NCI-H2196 treated with DMSO at 0.1 percent for 48 hours (cell line): ENCODE data around the gene DNM1.

ENCODE experiments used
- DNase-seq: peaks from one replicate; lab custom pipeline; 2025; ENCODE audit not compliant: unreplicated experiment; lab: John Stamatoyannopoulos, UW

DNM1 gene

DNA sequence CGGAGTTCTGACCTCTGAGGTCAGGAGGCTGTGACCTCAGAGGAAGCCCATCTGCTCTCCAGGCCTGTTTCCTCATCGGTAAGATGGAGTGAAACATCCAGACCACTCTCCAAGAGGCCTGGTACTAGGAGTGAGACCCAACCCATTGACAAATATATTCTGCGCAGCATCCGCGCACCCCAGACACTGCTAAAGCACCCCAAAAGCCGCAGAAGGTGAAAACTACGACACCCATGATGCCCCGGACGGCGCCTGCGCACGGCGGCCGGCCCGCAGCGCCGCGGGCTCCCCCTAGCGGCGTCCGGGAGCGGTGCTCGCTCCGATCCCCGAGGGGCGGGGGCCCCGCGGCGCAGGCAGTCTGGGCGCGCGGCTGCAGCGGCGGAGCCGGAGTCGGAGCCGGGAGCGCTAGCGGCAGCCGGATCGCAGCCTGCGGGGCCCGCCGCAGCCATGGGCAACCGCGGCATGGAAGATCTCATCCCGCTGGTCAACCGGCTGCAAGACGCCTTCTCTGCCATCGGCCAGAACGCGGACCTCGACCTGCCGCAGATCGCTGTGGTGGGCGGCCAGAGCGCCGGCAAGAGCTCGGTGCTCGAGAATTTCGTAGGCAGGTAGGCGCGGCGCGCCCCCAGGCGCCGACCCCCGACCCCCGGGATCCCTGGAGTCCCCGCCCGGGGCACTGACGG, at the start of gene DNM1:
DNM1 (plus strand) TSS at position 356 of the 683 bp plus-strand sequence; CDS start at position 448, 92 bp downstream.
- DNase-seq: peak; percentile 54

GRCh38 chr9:128153947-128154695, 49.1 kb upstream of the DNM1 start:
- no peak for DNase-seq

- DNase-seq: no peak
Measured at GRCh38 chr9:128155736-128156500, 47.3 kb upstream of the DNM1 start.

- DNase-seq: no peak
Measured at GRCh38 chr9:128159522-128159783, 43.7 kb upstream of the DNM1 start.

GRCh38 chr9:128159784-128160602, 43.2 kb upstream of the DNM1 start, which contains the start of gene BBLN:
Gene BBLN, plus strand, starts transcription at chr9:128160265. Its CDS starts 143 bp downstream, at chr9:128160408.
- peak; percentile 85 for DNase-seq

DNA sequence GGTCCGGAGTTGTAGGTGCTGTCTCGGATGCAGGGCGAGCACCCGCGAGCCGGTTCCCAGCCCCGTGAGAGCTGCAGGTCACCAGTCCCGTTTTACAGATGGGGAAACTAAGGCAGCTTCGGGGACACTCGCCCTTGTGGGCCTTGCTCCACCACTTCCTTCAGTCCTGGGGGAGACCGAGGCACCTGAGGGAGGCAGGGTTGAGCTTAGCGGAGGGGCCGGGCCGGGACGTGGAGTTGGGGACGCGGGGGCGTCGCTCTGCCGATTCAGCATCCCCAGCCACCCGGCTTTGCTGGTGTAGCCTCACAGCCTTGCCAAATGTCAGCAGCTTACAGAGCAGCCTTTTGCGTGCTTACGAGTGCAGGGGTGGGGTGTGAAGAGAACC, 42.6 kb upstream of the DNM1 start:
- no peak for DNase-seq

GRCh38 chr9:128161215-128161902, 41.8 kb upstream of the DNM1 start:
- no peak for DNase-seq

DNA sequence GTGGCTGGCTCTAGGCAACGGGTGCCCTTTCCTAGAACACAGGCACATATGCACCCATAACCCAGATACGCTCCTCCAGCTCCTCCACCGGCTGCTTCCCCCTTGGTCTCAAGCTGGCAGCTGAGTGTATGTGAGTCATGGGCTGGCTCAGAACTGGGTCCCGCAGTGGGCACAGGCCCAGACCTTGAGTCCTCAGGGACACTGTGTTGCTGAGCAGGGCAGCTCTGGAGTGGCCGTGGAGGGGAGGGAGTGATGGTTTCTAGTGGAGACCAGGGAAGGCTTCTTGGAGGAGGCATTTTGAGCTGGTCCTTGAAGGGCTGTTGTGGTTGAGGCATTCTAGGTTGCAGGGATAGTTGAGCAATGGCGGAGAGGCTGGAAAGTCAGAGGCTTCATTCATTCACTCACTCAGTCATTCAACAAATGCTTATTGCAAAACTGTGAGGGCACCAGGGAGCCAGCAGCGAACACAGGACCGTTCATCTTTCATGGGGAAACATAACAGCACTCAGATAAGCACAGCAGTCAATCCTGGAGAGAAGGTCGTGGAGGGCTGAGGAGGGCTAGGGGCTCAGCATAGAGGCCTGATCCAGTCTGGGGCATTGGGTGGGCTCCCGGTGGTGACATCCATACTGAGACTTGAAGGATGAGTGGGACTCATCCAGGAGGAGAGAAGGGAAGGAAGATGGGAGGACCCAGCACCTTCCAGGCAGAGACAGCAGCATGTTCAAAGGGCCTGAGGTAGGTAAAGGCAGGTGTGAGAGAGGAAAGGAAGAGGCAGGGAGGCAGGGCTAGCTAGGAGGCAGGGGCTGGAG, 40.8 kb upstream of the DNM1 start:
- no peak for DNase-seq

DNA sequence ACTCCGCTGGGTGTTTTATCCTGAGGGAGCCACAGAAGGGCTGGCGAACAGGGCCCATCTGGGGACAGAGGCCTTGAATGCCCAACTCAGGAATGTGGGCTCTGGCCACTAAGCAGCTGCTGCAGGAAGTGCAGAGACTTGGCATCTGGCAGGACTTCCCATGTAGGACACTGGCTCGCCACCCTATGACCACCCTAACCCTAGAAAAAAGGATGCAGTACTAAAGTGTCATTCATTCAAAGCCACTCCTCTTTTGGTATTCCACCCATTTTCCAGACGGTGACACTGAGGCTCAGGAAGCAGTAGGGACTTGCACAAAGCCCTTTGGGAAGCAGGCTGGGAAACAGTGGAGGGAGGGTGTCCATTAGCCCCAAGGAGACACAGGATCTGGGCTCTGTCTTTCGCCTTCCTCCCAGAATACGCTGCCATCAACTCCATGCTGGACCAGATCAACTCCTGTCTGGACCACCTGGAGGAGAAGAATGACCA, 40.1 kb upstream of the DNM1 start:
- no peak for DNase-seq

- no peak for DNase-seq
Measured at GRCh38 chr9:128163523-128164306, 39.5 kb upstream of the DNM1 start.

DNA sequence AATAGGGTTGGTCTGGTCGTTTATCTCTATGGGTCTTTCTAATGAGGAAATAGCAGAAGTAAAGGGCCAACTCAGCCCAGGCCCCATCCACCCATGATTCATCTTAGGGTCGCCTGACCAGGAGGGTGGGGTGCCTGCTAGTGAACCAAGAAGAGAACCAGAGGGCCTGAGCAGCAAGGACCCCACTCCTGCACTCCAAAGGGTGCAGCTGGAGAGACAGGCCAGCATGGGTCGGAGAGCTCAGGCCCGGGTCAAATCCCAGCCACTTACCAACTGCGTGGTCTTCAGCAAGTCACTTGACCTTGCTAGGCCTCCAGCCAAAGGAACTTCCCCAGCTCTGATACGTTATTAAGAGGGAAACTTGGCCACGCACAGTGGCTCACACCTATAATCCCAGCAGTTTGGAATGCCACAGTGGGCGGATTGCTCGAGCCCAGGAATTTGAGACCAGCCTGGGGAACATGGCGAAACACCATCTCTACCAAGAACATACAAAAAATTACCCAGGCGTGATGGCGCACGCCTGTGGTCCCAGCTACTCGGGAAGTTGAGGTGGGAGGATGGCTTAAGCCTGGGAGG, 38.8 kb upstream of the DNM1 start:
- DNase-seq: no peak

- no peak for DNase-seq
Measured at GRCh38 chr9:128166169-128166568, 37.0 kb upstream of the DNM1 start.

- no peak for DNase-seq
Measured at GRCh38 chr9:128167209-128167608, 36.0 kb upstream of the DNM1 start.

- DNase-seq: no peak
Measured at GRCh38 chr9:128168731-128169308, 34.4 kb upstream of the DNM1 start.

- DNase-seq: no peak
Measured at GRCh38 chr9:128169492-128169891, 33.7 kb upstream of the DNM1 start.

DNA sequence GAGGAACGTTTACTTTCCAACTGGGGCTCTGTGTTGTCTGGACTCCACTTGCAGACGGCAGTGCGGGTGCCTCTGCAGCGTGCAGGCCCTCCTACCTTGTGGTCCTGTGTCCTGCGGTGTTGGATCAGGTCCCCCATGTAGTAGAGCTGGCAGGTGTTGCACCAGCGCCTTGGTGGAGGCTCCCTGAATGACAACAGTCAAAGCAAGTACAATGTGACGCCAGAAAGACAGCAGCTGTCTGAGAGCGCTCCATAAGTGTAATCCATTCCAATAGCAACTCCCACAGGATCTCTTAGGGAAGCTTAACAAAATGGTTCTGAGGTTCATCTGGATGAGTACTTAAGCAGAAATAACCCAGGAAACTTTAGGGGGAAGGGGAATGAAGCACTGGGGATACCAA, 33.3 kb upstream of the DNM1 start:
- no peak for DNase-seq

DNA sequence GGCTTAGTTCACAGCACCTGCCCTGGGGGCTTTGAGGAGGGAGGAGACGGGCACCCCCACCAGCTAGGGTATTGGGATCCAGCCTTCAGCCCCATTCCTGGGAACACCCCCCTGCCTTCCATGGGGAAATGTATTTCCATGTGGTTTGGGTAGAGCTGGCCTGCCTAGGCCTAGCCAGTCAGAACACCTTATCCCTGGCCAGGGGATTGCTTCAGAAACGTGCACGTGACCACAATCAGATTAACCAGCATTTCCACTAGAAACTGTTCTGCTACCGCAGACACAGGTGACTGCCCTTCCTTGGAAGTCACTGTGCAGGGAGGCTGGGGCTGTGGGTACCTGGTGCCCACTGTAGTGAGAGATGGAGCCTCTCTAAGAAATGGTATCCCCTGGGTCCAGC, 29.1 kb upstream of the DNM1 start:
- DNase-seq: no peak

DNA sequence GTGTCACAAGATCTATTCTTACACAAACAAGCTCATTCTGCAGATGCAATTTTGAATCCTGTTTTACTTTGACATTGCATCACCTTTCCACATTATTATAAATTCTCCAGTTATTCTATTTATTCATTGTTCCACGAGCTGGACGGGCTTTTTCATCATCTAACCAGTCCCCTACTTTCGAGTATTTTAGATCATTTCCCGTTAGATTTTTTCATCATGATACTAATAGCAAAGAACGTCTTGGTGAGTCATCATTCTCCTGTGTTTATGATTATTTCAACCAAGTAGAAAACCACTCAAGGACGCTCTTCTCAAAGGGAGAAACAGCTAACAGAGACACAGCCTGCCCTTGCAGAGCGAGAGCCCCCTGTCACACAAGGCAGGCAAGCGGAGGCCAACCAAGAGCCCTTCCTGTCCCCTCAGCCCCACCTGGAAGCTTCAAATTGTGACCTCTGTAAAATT, 28.0 kb upstream of the DNM1 start:
- no peak for DNase-seq
